ENCODE measurements around the gene FPGS. TPM values are rescaled to one million over a fixed set of nuclear protein-coding genes. Genes with fewer than 3 reads are reported as not detected.

FPGS gene
- total RNA-seq, 1 experiment from 2014 or later, result 164 TPM

GRCh38 chr9:127847833-127848755 is 45.4 kb downstream of the FPGS start:
- in situ Hi-C loops (cut with HindIII; ENCODE audit: low sequenced_read_pairs), result no loop called here
- DNase-seq (ENCODE audit: low spot score), result no peak

- in situ Hi-C loops (cut with HindIII; ENCODE audit: low sequenced_read_pairs), result no loop called here
These were observed 46.2 kb downstream of the FPGS start for GRCh38 chr9:127848756-127849504.

GRCh38 chr9:127850286-127850830 is 47.7 kb downstream of the FPGS start:
- DNase-seq (ENCODE audit: low spot score), result no peak
- in situ Hi-C loops (cut with HindIII; ENCODE audit: low sequenced_read_pairs), result no loop called here

More at GRCh38 chr9:127848756-127849504, 46.2 kb downstream of the FPGS start:
- no peak for DNase-seq (ENCODE audit: low spot score)

GRCh38 chr9:127852829-127853228 is 50.1 kb downstream of the FPGS start:
- no peak for DNase-seq (ENCODE audit: low spot score)
- in situ Hi-C loops (cut with HindIII; ENCODE audit: low sequenced_read_pairs), result no loop called here

GRCh38 chr9:127853312-127854183 is 50.9 kb downstream of the FPGS start:
- no peak for DNase-seq (ENCODE audit: low spot score)
- in situ Hi-C loops (cut with HindIII; ENCODE audit: low sequenced_read_pairs), result no loop called here

GRCh38 chr9:127854184-127854806 is 51.6 kb downstream of the FPGS start, which contains the start of gene ENG:
TSS of gene ENG (minus strand) at chr9:127854658. CDS start at chr9:127854355, 303 bp downstream.
- no peak for DNase-seq (ENCODE audit: low spot score)
- in situ Hi-C loops (cut with HindIII; ENCODE audit: low sequenced_read_pairs), result no loop called here

GRCh38 chr9:127854960-127855359 is 52.3 kb downstream of the FPGS start:
- DNase-seq (ENCODE audit: low spot score), result no peak
- in situ Hi-C loops (cut with HindIII; ENCODE audit: low sequenced_read_pairs), result no loop called here

- in situ Hi-C loops (cut with HindIII; ENCODE audit: low sequenced_read_pairs), result no loop called here
- no peak for DNase-seq (ENCODE audit: low spot score)
These were observed 52.8 kb downstream of the FPGS start for GRCh38 chr9:127855522-127855921.

GRCh38 chr9:127856094-127856728 is 53.5 kb downstream of the FPGS start:
- in situ Hi-C loops (cut with HindIII; ENCODE audit: low sequenced_read_pairs), result no loop called here
- DNase-seq (ENCODE audit: low spot score), result no peak

- in situ Hi-C loops (cut with HindIII; ENCODE audit: low sequenced_read_pairs), result no loop called here
- no peak for DNase-seq (ENCODE audit: low spot score)
These were observed 54.0 kb downstream of the FPGS start for GRCh38 chr9:127856729-127857116.

- in situ Hi-C loops (cut with HindIII; ENCODE audit: low sequenced_read_pairs), result no loop called here
- no peak for DNase-seq (ENCODE audit: low spot score)
These were observed 54.6 kb downstream of the FPGS start for GRCh38 chr9:127857278-127857677.

- in situ Hi-C loops (cut with HindIII; ENCODE audit: low sequenced_read_pairs), result no loop called here
These were observed 55.4 kb downstream of the FPGS start for GRCh38 chr9:127858041-127858512.

GRCh38 chr9:127860260-127860659 is 57.6 kb downstream of the FPGS start:
- DNase-seq (ENCODE audit: low spot score), result no peak
- in situ Hi-C loops (cut with HindIII; ENCODE audit: low sequenced_read_pairs), result no loop called here

More at GRCh38 chr9:127858041-127858512, 55.4 kb downstream of the FPGS start:
- DNase-seq (ENCODE audit: low spot score), result no peak

GRCh38 chr9:127860779-127861178 is 58.1 kb downstream of the FPGS start:
- in situ Hi-C loops (cut with HindIII; ENCODE audit: low sequenced_read_pairs), result no loop called here
- no peak for DNase-seq (ENCODE audit: low spot score)

- DNase-seq (ENCODE audit: low spot score), result no peak
- in situ Hi-C loops (cut with HindIII; ENCODE audit: low sequenced_read_pairs), result no loop called here
These were observed 59.7 kb downstream of the FPGS start for GRCh38 chr9:127862075-127863011.

- in situ Hi-C loops (cut with HindIII; ENCODE audit: low sequenced_read_pairs), result no loop called here
- no peak for DNase-seq (ENCODE audit: low spot score)
These were observed 60.5 kb downstream of the FPGS start for GRCh38 chr9:127863191-127863621.

Data from G401 (cell line).